Measurements from ENCODE around the gene RGS19.
"Not testable (repeated sequence)": the region's sequence is repeated elsewhere in the genome, so short reads cannot be mapped to it uniquely, and the experiment has no call there.

The RGS19 gene

GRCh38 chr20:64095927-64096326 is 16.6 kb upstream of the RGS19 start:
- no peak for FAIRE-seq
- no peak for DNase-seq (ENCODE audit: insufficient read length, low spot score)

DNA sequence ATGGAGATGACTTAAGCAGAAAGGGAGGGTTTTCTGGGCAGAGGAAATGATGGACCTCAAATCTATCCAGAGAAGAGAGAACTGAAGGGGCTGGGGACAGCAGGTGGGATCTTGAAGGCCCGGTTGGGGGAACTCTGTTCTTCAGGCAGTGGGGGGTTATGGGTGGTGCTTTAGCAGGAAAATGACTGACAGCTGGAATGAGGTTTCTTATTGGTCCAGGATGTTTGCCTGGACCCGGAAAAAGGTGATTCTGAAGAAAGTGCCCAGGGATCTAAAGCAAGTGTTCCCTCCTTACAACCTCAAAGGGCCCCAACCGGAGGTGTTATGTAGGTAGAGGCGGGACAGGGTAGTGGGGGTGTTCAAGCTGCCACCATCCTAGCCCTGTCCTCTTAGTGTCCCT is 16.1 kb upstream of the RGS19 start:
- FAIRE-seq (no peak), DNase-seq (ENCODE audit: insufficient read length, low spot score) (no peak)

GRCh38 chr20:64093013-64093503 is 13.7 kb upstream of the RGS19 start:
- no peak for FAIRE-seq

GRCh38 chr20:64092258-64093012 is 13.1 kb upstream of the RGS19 start:
- FAIRE-seq (no peak), DNase-seq (ENCODE audit: insufficient read length, low spot score) (no peak)

More at GRCh38 chr20:64093013-64093503, 13.7 kb upstream of the RGS19 start:
- no peak for DNase-seq (ENCODE audit: insufficient read length, low spot score)

DNA sequence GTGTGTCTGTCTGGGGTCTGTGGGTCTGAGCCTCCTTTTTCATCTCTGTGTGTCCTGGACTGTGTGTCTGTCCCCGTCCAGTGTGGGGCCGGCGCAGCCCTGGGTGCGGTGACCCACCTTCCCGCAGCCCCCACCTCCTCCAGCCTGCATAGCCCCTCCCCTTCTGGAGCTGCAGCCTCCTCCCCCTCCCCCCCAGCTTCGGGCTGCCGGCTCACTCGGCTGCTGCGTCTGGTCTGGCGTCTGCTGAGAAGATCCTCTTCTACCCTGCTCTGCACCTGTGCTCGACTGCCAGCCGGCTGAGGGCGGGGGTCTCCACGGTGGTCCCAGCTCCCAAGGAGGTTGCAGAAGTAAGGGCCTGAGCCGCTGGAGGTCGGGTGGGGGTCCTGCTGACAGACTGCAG is 12.5 kb upstream of the RGS19 start:
- DNase-seq (ENCODE audit: insufficient read length, low spot score): no peak
- no peak for FAIRE-seq

- FAIRE-seq (no peak), DNase-seq (ENCODE audit: insufficient read length, low spot score) (no peak)
Measured at GRCh38 chr20:64091340-64091739, 12.0 kb upstream of the RGS19 start.

DNA sequence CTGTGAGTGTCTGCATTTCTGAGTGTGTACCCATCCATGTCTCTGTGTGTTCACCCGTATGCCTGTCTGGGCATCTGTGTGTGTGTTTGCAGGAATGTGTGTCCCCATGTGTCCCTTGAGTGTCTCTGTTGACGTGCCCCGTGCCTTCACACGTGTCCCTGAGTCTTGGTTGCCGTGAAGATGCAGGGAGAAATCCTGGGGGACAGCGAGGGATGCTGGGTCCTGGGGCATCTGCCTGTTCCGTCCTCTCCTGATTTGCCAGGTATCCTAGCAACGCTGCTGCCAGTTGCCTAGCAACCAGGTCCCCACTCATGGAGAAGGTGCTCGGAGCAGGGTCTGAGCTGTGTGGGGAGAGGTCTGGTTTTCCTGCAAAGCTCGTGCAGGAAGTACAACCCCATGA is 10.8 kb upstream of the RGS19 start:
- DNase-seq (ENCODE audit: insufficient read length, low spot score): no peak

DNA sequence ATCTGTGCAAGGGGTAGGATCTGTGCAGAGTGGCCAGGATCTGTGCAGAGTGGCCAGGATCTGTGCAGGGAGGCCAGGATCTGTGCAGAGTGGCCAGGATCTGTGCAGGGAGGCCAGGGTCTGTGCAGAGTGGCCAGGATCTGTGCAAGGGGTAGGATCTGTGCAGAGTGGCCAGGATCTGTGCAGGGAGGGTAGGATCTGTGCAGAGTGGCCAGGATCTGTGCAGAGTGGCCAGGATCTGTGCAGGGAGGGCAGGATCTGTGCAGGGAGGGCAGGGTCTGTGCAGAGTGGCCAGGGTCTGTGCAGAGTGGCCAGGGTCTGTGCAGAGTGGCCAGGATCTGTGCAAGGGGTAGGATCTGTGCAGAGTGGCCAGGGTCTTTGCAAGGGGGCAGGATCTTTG is 9.3 kb upstream of the RGS19 start:
- not testable (repeated sequence) for DNase-seq (ENCODE audit: insufficient read length, low spot score); FAIRE-seq

More for the DNA sequence above, 10.8 kb upstream of the RGS19 start:
- no peak for FAIRE-seq

DNA sequence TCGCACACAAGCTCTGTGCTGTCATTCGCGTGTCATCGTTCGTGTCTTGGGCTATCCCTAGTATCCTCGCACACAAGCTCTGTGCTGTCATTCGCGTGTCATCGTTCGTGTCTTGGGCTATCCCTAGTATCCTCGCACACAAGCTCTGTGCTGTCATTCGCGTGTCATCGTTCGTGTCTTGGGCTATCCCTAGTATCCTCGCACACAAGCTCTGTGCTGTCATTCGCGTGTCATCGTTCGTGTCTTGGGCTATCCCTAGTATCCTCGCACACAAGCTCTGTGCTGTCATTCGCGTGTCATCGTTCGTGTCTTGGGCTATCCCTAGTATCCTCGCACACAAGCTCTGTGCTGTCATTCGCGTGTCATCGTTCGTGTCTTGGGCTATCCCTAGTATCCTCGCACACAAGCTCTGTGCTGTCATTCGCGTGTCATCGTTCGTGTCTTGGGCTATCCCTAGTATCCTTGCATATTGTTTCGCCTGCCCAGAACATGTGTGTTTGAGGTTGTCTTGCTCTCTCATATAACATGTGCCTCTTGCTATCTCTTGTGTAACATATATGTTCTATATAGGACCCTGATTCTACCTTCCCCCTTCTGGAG is 8.0 kb upstream of the RGS19 start:
- DNase-seq (ENCODE audit: insufficient read length, low spot score); FAIRE-seq: not testable (repeated sequence)

GRCh38 chr20:64086801-64087200 is 7.5 kb upstream of the RGS19 start:
- FAIRE-seq (no peak), DNase-seq (ENCODE audit: insufficient read length, low spot score) (no peak)

- no peak for DNase-seq (ENCODE audit: insufficient read length, low spot score)
- FAIRE-seq: no peak
Measured at GRCh38 chr20:64084685-64085152, 5.4 kb upstream of the RGS19 start.

DNA sequence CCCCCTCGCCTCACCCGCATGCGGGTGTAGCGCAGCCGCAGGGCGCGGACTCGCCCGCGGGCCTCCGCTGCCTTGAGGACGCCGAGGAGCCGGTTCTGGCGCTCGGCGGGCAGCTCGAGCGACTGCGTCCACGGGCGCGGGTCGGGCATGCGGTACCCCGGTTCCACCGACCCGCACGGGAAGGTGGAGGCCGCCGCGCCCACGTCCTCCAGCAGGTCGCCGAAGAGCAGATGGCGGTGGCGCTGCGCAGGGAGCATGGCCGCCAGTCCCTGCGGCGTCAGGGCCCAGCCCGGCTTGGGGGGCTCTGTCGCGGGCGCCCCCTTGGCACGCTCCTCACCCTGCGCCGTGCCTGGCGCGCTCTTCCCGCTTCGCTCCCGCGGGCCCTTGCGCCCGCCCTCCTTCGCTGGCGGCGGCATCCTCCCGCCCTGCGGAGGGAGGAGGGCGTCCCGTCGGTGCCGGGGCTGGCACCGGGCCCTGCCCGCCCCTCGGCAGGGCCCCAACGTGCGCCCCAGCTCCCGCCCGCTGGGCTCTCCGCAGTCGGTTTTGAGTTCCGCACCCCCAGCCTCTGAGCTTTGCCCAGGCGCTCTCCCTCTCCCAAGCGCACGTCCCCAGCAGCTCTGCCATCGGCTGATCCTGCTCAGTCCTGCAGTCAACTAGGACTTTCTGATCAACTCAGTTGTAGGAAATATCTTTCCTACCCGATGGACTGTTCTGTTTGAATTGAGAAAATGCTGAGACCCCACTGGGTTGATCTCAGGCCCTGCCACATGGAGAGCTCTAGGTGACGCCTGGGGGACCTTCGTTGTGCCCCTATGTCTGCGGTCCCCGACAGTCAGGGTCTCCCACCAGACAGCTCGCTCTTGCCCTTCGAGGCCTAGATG is 4.7 kb upstream of the RGS19 start, which contains the start of gene LKAAEAR1:
Gene LKAAEAR1, minus strand, starts transcription at position 595 of the 881 bp plus-strand sequence. Its CDS starts 179 bp downstream, at position 416.
- DNase-seq (ENCODE audit: insufficient read length, low spot score) (no peak), FAIRE-seq (no peak)

DNA sequence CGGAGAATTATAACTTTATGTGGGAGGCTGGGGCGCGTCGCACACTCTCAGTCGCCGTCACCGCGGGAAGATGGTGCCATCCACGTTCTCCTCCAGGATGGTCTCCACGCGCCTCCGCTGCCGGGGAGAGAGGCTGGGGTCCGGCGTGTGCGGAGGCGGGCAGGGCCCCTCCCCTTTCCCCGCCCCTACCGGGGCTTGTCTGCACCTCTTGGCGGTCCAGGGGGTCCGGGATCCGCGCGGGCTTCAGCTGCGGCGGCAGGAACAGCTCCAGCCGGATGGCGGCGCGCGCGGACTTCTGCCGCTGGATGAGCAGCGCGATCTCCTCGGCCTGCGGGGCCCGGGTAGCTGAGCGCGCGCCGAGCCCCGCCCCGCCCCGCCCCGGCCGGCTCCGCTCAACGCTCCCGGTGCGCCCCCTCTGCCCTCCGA is 4.1 kb upstream of the RGS19 start:
- DNase-seq (ENCODE audit: insufficient read length, low spot score) (no peak), FAIRE-seq (no peak)

GRCh38 chr20:64082820-64083377 is 3.6 kb upstream of the RGS19 start:
- FAIRE-seq (no peak), DNase-seq (ENCODE audit: insufficient read length, low spot score) (no peak)

DNA sequence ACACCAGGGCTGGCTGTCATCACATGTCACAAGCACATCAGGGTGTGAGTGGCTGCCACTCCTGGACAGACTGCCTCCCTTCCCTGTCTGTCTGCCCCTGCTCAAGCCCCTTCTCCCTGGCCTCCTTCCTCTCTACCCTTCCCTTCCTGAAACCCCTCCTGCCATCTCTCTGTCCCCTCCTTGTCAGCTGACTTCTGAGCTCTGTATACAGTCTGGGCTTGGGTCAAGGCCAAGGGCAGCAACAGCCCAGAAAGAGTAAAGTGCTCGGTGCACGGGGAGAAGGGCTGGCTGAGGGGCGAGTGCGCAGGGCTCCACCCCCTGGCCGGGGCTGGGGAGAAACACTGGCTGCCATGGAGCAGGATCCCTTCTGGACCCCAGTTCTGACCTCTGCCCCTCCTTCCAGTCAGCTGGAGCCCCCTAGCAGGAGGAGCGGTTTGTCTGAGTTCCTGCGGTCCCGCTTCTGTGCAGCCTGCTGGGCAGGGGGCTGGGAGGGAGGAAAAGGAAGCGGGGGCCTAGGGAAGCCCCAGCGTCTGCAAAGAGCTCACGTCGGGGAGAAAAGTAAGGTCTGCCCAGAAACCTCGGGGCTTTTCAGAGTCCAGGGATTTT is 2.9 kb upstream of the RGS19 start:
- FAIRE-seq (no peak), DNase-seq (ENCODE audit: insufficient read length, low spot score) (no peak)

DNA sequence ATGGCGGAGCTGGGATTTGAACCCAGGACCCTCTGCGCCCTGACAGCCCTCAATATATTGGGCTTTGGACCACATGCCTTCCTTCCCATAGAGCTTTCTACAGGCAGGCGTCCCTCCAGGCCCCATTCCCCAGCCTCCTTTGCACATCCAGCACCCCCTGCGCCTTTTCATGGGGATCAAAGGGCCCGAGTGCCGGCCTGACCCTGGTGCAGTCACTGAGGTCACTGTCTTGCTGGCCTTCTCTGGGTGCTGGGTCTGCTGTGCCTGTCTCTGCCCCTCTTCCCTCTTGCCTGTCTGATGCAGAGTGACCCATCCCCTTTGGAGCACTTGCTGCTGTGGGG is 2.3 kb upstream of the RGS19 start:
- no peak for DNase-seq (ENCODE audit: insufficient read length, low spot score)
- FAIRE-seq: no peak

GRCh38 chr20:64080813-64081623 is 1.7 kb upstream of the RGS19 start:
- DNase-seq (ENCODE audit: insufficient read length, low spot score) (no peak), FAIRE-seq (no peak)

DNA sequence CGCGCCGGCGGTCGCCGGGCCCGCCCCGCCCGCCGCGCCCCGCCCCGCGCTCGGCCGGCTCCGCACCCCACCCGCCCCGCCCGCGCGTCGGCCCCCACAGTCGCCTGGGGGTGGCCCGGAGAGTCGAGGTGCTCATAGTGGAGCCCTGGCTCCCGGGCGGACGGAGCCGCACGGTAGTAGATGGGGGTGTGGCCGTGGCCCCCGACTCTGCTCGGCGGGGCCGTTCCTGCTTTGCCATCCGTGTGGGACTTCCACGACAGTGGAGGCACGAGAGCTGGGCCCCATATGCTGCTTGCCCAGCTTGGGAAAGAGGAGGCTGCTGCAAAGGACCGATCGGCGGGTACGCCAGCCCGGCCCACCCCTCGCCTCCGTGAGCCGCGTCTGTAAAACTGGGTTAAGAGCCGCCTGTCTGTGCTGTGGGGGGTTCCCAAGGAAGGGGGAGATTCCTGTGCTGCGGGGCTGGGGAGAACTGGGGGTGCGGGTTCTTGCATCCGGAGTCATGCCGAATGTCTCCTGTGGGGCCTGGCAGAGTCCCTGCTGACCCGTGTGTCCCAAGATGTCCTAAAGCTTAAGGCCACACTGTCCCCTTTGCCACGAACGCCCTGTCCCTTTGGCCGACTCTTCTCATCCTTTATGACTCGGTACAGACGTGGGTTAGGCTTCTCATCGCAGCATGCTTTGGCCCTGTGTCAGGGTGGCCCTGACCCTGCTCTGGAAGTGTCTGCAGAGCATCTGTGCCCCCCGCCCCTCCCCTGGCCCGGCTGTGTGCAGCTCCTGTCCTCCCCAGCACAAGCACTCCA is 895 bp upstream of the RGS19 start, which contains the start of gene OPRL1:
Gene OPRL1, plus strand, starts transcription at position 70 of the 800 bp plus-strand sequence. CDS start 12,639 bp downstream, outside the sequence.
- DNase-seq (ENCODE audit: insufficient read length, low spot score) (no peak), FAIRE-seq (no peak)

DNA sequence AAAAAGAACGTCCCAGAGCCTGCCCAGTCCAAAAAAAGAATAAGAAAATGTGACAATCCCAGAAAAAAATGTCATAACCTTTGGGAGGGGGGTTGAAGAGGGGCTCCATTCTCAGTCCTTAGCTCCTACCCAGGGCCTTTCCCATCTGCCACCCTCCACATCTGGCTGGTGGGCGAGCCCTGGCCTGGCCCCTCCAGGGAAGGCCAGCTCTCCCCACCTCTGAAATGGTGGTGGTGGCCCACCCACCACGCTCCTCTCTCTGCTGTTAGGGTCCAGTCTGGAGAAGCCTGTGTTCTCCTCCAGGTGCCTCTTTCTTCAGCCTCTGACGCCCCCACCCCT is 415 bp downstream of the RGS19 start:
- FAIRE-seq: no peak
- DNase-seq (ENCODE audit: insufficient read length, low spot score): no peak

Data from GM19239 (cell line).